Activated CD4-positive, alpha-beta T cell treated with anti-CD3 and anti-CD28 coated beads, Interleukin-2, Interleukin-6, amounts not matched to agents 100 ng/mL and 50 ng/mL, durations not matched to agents 16 hours and 8 hours (primary cell): ENCODE measurements around the gene PJA1.

ENCODE experiments used
- DNase-seq: peaks from one replicate; pipeline ENCODE4 v3.0.0-alpha.2; 2020

PJA1 gene

GRCh38 chrX:69163936-69164741, 1.1 kb downstream of the PJA1 start:
- DNase-seq, result peak; percentile 71

- no peak for DNase-seq
These were observed 2.8 kb downstream of the PJA1 start for GRCh38 chrX:69162361-69162865.

GRCh38 chrX:69161786-69162349, 3.4 kb downstream of the PJA1 start:
- DNase-seq, result no peak

GRCh38 chrX:69161371-69161770, 3.9 kb downstream of the PJA1 start:
- no peak for DNase-seq

- DNase-seq, result peak; percentile 31
These were observed 6.9 kb downstream of the PJA1 start for GRCh38 chrX:69158166-69158980.

- no peak for DNase-seq
These were observed 8.6 kb downstream of the PJA1 start for GRCh38 chrX:69156638-69157037.

GRCh38 chrX:69155786-69156520, 9.3 kb downstream of the PJA1 start:
- DNase-seq, result no peak

GRCh38 chrX:69154051-69154450, 11.2 kb downstream of the PJA1 start:
- no peak for DNase-seq

- DNase-seq, result no peak
These were observed 12.1 kb downstream of the PJA1 start for GRCh38 chrX:69153060-69153730.

- no peak for DNase-seq
These were observed 12.8 kb downstream of the PJA1 start for GRCh38 chrX:69152417-69152841.

- DNase-seq, result no peak
These were observed 13.4 kb downstream of the PJA1 start for GRCh38 chrX:69151866-69152284.

- DNase-seq, result no peak
These were observed 14.8 kb downstream of the PJA1 start for GRCh38 chrX:69150281-69150960.

- no peak for DNase-seq
These were observed 15.6 kb downstream of the PJA1 start for GRCh38 chrX:69149466-69150280.

- no peak for DNase-seq
These were observed 16.3 kb downstream of the PJA1 start for GRCh38 chrX:69148946-69149345.

GRCh38 chrX:69146739-69147138, 18.5 kb downstream of the PJA1 start:
- DNase-seq, result no peak

- no peak for DNase-seq
These were observed 19.5 kb downstream of the PJA1 start for GRCh38 chrX:69145714-69146113.

- no peak for DNase-seq
These were observed 20.2 kb downstream of the PJA1 start for GRCh38 chrX:69144838-69145680.

GRCh38 chrX:69143530-69143929, 21.7 kb downstream of the PJA1 start:
- DNase-seq, result no peak

- DNase-seq, result no peak
These were observed 22.3 kb downstream of the PJA1 start for GRCh38 chrX:69142788-69143469.
